A673 (cell line): ENCODE data around the gene POLR1G. TPM values are rescaled to one million over a fixed set of nuclear protein-coding genes. Genes with fewer than 3 reads are reported as not detected.
A peak's percentile ranks its signal among the peaks of the same experiment; 100 is the strongest.

Source experiments
- BruUV-seq: library from RNA; stranded (reverse); fragments of 400-500 nt; replicated peaks from 2 replicates; lab custom pipeline; 2021; lab: Mats Ljungman, UMichigan
- CTCF ChIA-PET: fragments of 300-600 bp; sonication (Branson Sonifier 250); formaldehyde crosslinking; loops from one replicate; lab custom pipeline; 2022; ENCODE audit warnings: antibody characterized with exemption; lab: Charles Lee
- POLR2A ChIA-PET: fragments of 300-600 bp; sonication (Branson Sonifier 250); formaldehyde crosslinking; loops from one replicate; lab custom pipeline; 2022; ENCODE audit warnings: antibody characterized with exemption; ENCODE audit not compliant: low non-redundant PET; lab: Charles Lee
- DNase-seq: peaks from one replicate; pipeline ENCODE4 v3.0.0-alpha.2; 2015; ENCODE audit warnings: low spot score
- H3K27ac ChIP-seq: fragments of 200-600 bp; sonication (generic); 2 replicates; pipeline ENCODE4 v1.5.1; 2016; ENCODE audit warnings: mixed run types, low read depth, mild to moderate bottlenecking, mixed read lengths, antibody characterized with exemption, low read length; ENCODE audit not compliant: poor library complexity, severe bottlenecking
- H3K27me3 ChIP-seq: fragments of 200-600 bp; sonication (generic); replicated peaks from 2 replicates; pipeline ENCODE4 v1.6.1; 2017; ENCODE audit warnings: mixed run types, low read depth, mild to moderate bottlenecking, mixed read lengths, antibody characterized with exemption, low read length; ENCODE audit not compliant: insufficient read depth, poor library complexity
- H3K36me3 ChIP-seq: fragments of 200-600 bp; sonication (generic); 2 replicates; pipeline ENCODE4 v1.6.1; 2016; ENCODE audit warnings: mixed run types, mild to moderate bottlenecking, mixed read lengths, antibody characterized with exemption, low read length; ENCODE audit not compliant: insufficient read depth, poor library complexity, severe bottlenecking
- H3K4me1 ChIP-seq: fragments of 200-600 bp; sonication (generic); 2 replicates; pipeline ENCODE4 v1.6.1; 2017; ENCODE audit warnings: mixed run types, mild to moderate bottlenecking, mixed read lengths, antibody characterized with exemption, low read length; ENCODE audit not compliant: insufficient read depth, poor library complexity, severe bottlenecking
- H3K4me3 ChIP-seq: fragments of 200-600 bp; sonication (generic); 2 replicates; pipeline ENCODE4 v1.5.1; 2016; ENCODE audit warnings: low read depth, mixed run types, mild to moderate bottlenecking, mixed read lengths, low read length; ENCODE audit not compliant: poor library complexity, severe bottlenecking
- H3K9me3 ChIP-seq: fragments of 200-600 bp; sonication (generic); 2 replicates; pipeline ENCODE4 v1.6.1; 2016; ENCODE audit warnings: mixed run types, low read depth, mild to moderate bottlenecking, mixed read lengths, antibody characterized with exemption, low read length; ENCODE audit not compliant: poor library complexity, severe bottlenecking
- EZH2 ChIP-seq: fragments of 200-600 bp; sonication (generic); IDR thresholded peaks from 2 replicates; pipeline ENCODE4 v1.6.1; 2017; ENCODE audit warnings: borderline replicate concordance, low read depth, mild to moderate bottlenecking, mixed read lengths, antibody characterized with exemption, low read length; ENCODE audit not compliant: poor library complexity, severe bottlenecking
- intact Hi-C: fragments of 100-400 bp; cut with micrococcal nuclease; formaldehyde crosslinking; loops from one replicate; pipeline ENCODE4 v1.10.0; 2022; ENCODE audit not compliant: unreplicated experiment
- total RNA-seq: library from RNA; stranded (reverse); gene quantifications from 2 replicates; pipeline ENCODE4 v1.2.3, GENCODE V29; 2021
- TF ChIP-seq, protein P1 (sequence below): fragments of 300-800, 200-600 bp; sonication (generic); conservative IDR thresholded peaks from 2 replicates; pipeline ENCODE4 v1.5.1; 2017; ENCODE audit warnings: low read depth, mild to moderate bottlenecking, antibody characterized with exemption, low read length, moderate library complexity, mixed read lengths

POLR1G gene
- total RNA-seq, 1 experiment from 2014 or later, result 30.1 TPM

DNA sequence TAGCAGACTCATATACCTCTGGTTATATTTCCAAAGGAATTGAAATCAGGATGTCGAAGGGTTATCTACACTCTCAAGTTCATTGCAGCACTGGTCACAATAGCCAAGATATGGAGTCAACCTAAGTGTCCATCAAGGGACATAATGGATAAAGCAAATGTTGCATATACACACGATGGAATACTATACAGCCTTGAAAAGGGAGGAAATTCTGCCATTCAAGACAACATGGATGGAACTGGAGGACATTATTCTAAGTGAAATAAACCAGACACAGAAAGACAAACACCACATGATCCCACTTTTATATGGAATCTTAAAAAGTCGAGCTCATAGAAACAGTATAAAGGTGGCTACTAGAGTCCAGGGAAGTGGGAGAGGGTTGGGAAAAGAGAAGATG, 30.9 kb downstream of the POLR1G start:
- H3K27ac ChIP-seq, result no peak overlapping the region
- ChIA-PET POLR2A (no interaction called here), CTCF (no interaction called here)
- H3K9me3 ChIP-seq, result no peaks in the 10 kb centered on the region
- TF ChIP-seq EZH2, result no peak
- TF ChIP-seq, protein P1, sequence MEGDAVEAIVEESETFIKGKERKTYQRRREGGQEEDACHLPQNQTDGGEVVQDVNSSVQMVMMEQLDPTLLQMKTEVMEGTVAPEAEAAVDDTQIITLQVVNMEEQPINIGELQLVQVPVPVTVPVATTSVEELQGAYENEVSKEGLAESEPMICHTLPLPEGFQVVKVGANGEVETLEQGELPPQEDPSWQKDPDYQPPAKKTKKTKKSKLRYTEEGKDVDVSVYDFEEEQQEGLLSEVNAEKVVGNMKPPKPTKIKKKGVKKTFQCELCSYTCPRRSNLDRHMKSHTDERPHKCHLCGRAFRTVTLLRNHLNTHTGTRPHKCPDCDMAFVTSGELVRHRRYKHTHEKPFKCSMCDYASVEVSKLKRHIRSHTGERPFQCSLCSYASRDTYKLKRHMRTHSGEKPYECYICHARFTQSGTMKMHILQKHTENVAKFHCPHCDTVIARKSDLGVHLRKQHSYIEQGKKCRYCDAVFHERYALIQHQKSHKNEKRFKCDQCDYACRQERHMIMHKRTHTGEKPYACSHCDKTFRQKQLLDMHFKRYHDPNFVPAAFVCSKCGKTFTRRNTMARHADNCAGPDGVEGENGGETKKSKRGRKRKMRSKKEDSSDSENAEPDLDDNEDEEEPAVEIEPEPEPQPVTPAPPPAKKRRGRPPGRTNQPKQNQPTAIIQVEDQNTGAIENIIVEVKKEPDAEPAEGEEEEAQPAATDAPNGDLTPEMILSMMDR, result no peak
- peaks cover 8% of the 10 kb centered on the region for H3K4me1 ChIP-seq
- DNase-seq, result no peak
- BruUV-seq, result no TSS peak
- intact Hi-C loops, result no loop called here
- no peaks in the 10 kb centered on the region for H3K27me3 ChIP-seq
- no peak overlapping the region for H3K4me3 ChIP-seq
- H3K36me3 ChIP-seq, result no peaks in the 10 kb centered on the region

DNA sequence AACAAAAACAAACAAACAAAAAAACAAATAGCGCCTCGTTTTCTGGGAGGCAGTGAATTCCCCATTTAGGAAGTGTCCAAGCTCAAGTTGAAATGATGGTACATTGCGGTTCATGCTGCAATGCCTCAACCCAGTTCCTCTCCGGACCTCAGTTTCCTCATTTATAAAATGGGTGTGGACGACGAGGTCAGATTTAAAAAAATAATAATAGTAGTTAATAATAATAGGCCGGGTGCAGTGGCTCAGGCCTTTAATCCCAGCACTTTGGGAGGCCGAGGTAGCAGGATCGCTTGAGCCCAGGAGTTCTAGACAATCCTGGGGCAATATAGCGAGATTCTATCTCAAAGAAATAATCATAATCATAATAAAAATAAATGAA, 32.7 kb downstream of the POLR1G start:
- H3K4me1 ChIP-seq, result peaks cover 18% of the 10 kb centered on the region
- DNase-seq, result no peak
- H3K4me3 ChIP-seq, result peak overlapping the region; percentile 82
- ChIA-PET CTCF (interaction anchor here (0.5 to 3.0 kb wide), 11 partner anchors 9 to 203 kb away, joined by 3 to 99 read pairs (median 8); partner anchors contain the start of genes ERCC1 and FOSB), POLR2A (interaction anchor here (0.6 to 1.0 kb wide), 3 partner anchors 14 to 36 kb away, joined by 5 to 12 read pairs (median 5); partner anchors contain the start of gene FOSB)
- peak overlapping the region; percentile 93 for H3K27ac ChIP-seq
- intact Hi-C loops, result loop anchor here (1.0 kb wide), 1 partner anchor 39 kb away; no protein-coding TSS in a partner anchor
- no peaks in the 10 kb centered on the region for H3K36me3 ChIP-seq
- no TSS peak for BruUV-seq
- no peaks in the 10 kb centered on the region for H3K9me3 ChIP-seq
- H3K27me3 ChIP-seq, result no peaks in the 10 kb centered on the region
- TF ChIP-seq, protein P1, result no peak
- no peak for TF ChIP-seq EZH2

DNA sequence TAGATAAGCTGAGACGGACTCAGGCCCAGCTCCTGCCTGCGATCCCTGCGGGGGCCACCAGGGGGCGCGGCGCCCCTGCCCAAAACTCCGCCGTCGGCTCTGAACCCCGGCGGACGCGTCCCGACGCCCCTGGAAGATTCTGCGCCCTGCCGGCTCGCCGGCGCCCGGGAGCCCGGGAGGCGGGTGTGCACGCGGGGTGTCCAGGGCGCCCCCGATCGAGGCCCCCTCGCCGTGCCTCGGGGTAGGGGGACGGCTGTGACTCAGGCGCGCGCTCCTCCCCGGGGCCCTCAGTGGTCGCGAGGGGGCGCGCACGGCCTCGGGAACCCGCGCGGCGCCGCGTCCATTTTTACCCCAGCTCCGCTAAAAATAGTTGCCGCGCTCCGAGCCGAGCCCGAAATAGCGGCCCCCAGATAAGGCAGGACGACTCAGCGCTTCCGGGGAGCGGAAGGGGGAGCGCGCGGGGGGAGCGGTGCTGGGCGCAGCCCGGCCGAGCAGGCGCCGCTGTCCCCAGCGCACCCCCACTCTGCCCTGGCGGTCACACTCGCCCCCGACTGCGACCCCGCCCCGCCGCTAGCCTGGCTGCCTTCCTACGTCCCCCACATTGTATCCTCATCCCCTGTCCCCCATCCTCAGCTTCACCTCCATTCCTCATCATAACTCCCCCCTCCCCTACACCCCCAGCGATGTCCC, 33.3 kb downstream of the POLR1G start:
- POLR2A ChIA-PET, result interaction anchor here (0.6 to 1.0 kb wide), 3 partner anchors 15 to 35 kb away, joined by 5 to 12 read pairs (median 5); partner anchors contain the start of gene FOSB
- Histone ChIP-seq H3K4me1 (peaks cover 18% of the 10 kb centered on the region), H3K27me3 (no peaks in the 10 kb centered on the region), H3K36me3 (no peaks in the 10 kb centered on the region), H3K9me3 (no peaks in the 10 kb centered on the region), H3K27ac (peak overlapping the region; percentile 93), H3K4me3 (peak overlapping the region; percentile 82)
- no TSS peak for BruUV-seq
- intact Hi-C loops, result loop anchor here (1.0 kb wide), 1 partner anchor 39 kb away; no protein-coding TSS in a partner anchor
- DNase-seq, result peak; percentile 87
- TF ChIP-seq, protein P1, result peak; percentile 94
- TF ChIP-seq EZH2, result no peak
- CTCF ChIA-PET, result interaction anchor here (0.5 to 3.0 kb wide), 11 partner anchors 9 to 203 kb away, joined by 3 to 99 read pairs (median 8); partner anchors contain the start of genes ERCC1 and FOSB
